ENCODE results near the gene ERFL. TPM values are rescaled to one million over a fixed set of nuclear protein-coding genes. Genes with fewer than 3 reads are reported as not detected.

ERFL gene
- total RNA-seq, 1 experiment from 2014 or later = 0.79 TPM

- no peak overlapping the region for H2AFZ ChIP-seq (ENCODE audit: low read depth, low read length, poor library complexity, severe bottlenecking)
- ChIA-PET RAD21 (ENCODE audit: low non-redundant PET in 1 of 2, low total read pairs in 2 of 2, uncharacterized antibody in 2 of 2, unreplicated experiment in 2 of 2) (no interaction called here), CTCF (no interaction called here), POLR2A (no interaction called here)
- no peaks in the 10 kb centered on the region for H3K4me1 ChIP-seq (ENCODE audit: control insufficient read depth in 1 of 2, insufficient read depth in 2 of 2, low read length in 2 of 2)
- H3K36me3 ChIP-seq (ENCODE audit: control insufficient read depth in 1 of 2, insufficient read depth in 2 of 2, low read length in 2 of 2) = no peaks in the 10 kb centered on the region
- no peaks in the 10 kb centered on the region for H3K9me3 ChIP-seq (ENCODE audit: control insufficient read depth in 1 of 2, insufficient read depth in 1 of 2, low read depth in 1 of 2, low read length in 2 of 2)
- DNase-seq (ENCODE audit: low read depth, low spot score) (no peak), ATAC-seq (no peak)
- no peaks in the 10 kb centered on the region for H4K20me1 ChIP-seq (ENCODE audit: insufficient read depth)
- no peaks in the 10 kb centered on the region for H3K79me2 ChIP-seq (ENCODE audit: insufficient read depth, low read length)
- no peaks in the 10 kb centered on the region for H3K27me3 ChIP-seq (ENCODE audit: insufficient read depth, low read length)
- intact Hi-C loops (cut with micrococcal nuclease) = no loop called here
- H3K9ac ChIP-seq (ENCODE audit: low read length) = no peak overlapping the region
- TF ChIP-seq RAD21 (IDR thresholded peaks at IDR 0.05; ENCODE audit: low read depth) (no peak), FOSL1 (IDR thresholded peaks at IDR 0.05; ENCODE audit: low read depth) (no peak), ATF3 (IDR thresholded peaks at IDR 0.05) (no peak), ZFX (IDR thresholded peaks at IDR 0.05) (no peak), POLR2A (IDR thresholded peaks at IDR 0.05; ENCODE audit: borderline replicate concordance, extremely low read depth, insufficient read depth, insufficient read length) (no peak), ELF1 (IDR thresholded peaks at IDR 0.05; ENCODE audit: borderline replicate concordance, low read depth) (no peak), EGR1 (IDR thresholded peaks at IDR 0.05; ENCODE audit: low read depth) (no peak), ZNF274 (IDR thresholded peaks at IDR 0.05; ENCODE audit: low read depth, low read length) (no peak), SIN3A (IDR thresholded peaks at IDR 0.05; ENCODE audit: low read depth) (no peak), SRF (IDR thresholded peaks at IDR 0.05; ENCODE audit: low read depth) (no peak)
- H3K4me3 ChIP-seq (replicated peaks in 1 of 2; ENCODE audit: low read depth in 1 of 2, low read length in 2 of 2) = no peak overlapping the region
- no TSS peak for BruUV-seq (replicated peaks)
- no peak overlapping the region for H3K27ac ChIP-seq (ENCODE audit: low read depth, low read length)
- no peaks in the 10 kb centered on the region for H3K9me2 ChIP-seq (ENCODE audit: insufficient read depth)
- no peak overlapping the region for H3K4me2 ChIP-seq (ENCODE audit: low read length)
Measured at GRCh38 chr19:41967054-41967783, 39.0 kb upstream of the ERFL start.

- Histone ChIP-seq H4K20me1 (ENCODE audit: insufficient read depth) (no peaks in the 10 kb centered on the region), H3K4me3 (replicated peaks in 1 of 2; ENCODE audit: low read depth in 1 of 2, low read length in 2 of 2) (no peak overlapping the region), H3K4me1 (ENCODE audit: control insufficient read depth in 1 of 2, insufficient read depth in 2 of 2, low read length in 2 of 2) (peaks cover 7 to 11% of the 10 kb centered on the region in 2 experiments; a peak in 3 of 4 replicates), H3K9ac (ENCODE audit: low read length) (no peak overlapping the region), H3K27me3 (ENCODE audit: insufficient read depth, low read length) (no peaks in the 10 kb centered on the region), H3K9me3 (ENCODE audit: control insufficient read depth in 1 of 2, insufficient read depth in 1 of 2, low read depth in 1 of 2, low read length in 2 of 2) (no peaks in the 10 kb centered on the region), H3K4me2 (ENCODE audit: low read length) (no peak overlapping the region), H3K36me3 (ENCODE audit: control insufficient read depth in 1 of 2, insufficient read depth in 2 of 2, low read length in 2 of 2) (no peaks in the 10 kb centered on the region), H3K9me2 (ENCODE audit: insufficient read depth) (no peaks in the 10 kb centered on the region), H3K27ac (ENCODE audit: low read depth, low read length) (no peak overlapping the region), H2AFZ (ENCODE audit: low read depth, low read length, poor library complexity, severe bottlenecking) (no peak overlapping the region), H3K79me2 (ENCODE audit: insufficient read depth, low read length) (no peaks in the 10 kb centered on the region)
- ChIA-PET POLR2A (no interaction called here), RAD21 (ENCODE audit: low non-redundant PET in 1 of 2, low total read pairs in 2 of 2, uncharacterized antibody in 2 of 2, unreplicated experiment in 2 of 2) (no interaction called here), CTCF (interaction anchor here (1.1 kb wide), 1 partner anchor 70 kb away, joined by 4 read pairs; no protein-coding TSS in a partner anchor)
- intact Hi-C loops (cut with micrococcal nuclease) = no loop called here
- no peak for TF ChIP-seq CEBPB (IDR thresholded peaks at IDR 0.05; ENCODE audit: low read depth)
- no peak for TF ChIP-seq EGR1 (IDR thresholded peaks at IDR 0.05; ENCODE audit: low read depth)
- no peak for TF ChIP-seq CTCF (IDR thresholded peaks at IDR 0.05 in 2 of 3, conservative IDR thresholded peaks at IDR 0.05 in 1 of 3; ENCODE audit: borderline replicate concordance in 1 of 3, insufficient read depth in 1 of 3, low read depth in 2 of 3, low read length in 2 of 3)
- no peak for TF ChIP-seq POLR2AphosphoS5 (IDR thresholded peaks at IDR 0.05; ENCODE audit: low read depth, low read length)
- no peak for TF ChIP-seq EZH2 (IDR thresholded peaks at IDR 0.05)
- TF ChIP-seq SIN3A (IDR thresholded peaks at IDR 0.05; ENCODE audit: low read depth) = no peak
- TF ChIP-seq RAD21 (IDR thresholded peaks at IDR 0.05; ENCODE audit: low read depth) = no peak
- TF ChIP-seq SP1 (IDR thresholded peaks at IDR 0.05; ENCODE audit: low read depth) = no peak
- TF ChIP-seq ELF1 (IDR thresholded peaks at IDR 0.05; ENCODE audit: borderline replicate concordance, low read depth) = no peak
- TF ChIP-seq POLR2A (IDR thresholded peaks at IDR 0.05; ENCODE audit: borderline replicate concordance, extremely low read depth, insufficient read depth, insufficient read length) = no peak
- no peak for TF ChIP-seq ZNF274 (IDR thresholded peaks at IDR 0.05; ENCODE audit: low read depth, low read length)
- TF ChIP-seq FOSL1 (IDR thresholded peaks at IDR 0.05; ENCODE audit: low read depth) = no peak
- TF ChIP-seq ZFX (IDR thresholded peaks at IDR 0.05) = no peak
- ATAC-seq (no peak), DNase-seq (ENCODE audit: low read depth, low spot score) (no peak)
- BruUV-seq (replicated peaks) = no TSS peak
Measured at GRCh38 chr19:41965106-41965505, 36.9 kb upstream of the ERFL start.

Data from HCT116 (cell line).